K562 (cell line): ENCODE data around the gene KLF5. TPM values are rescaled to one million over a fixed set of nuclear protein-coding genes. Genes with fewer than 3 reads are reported as not detected.
"Not testable (repeated sequence)": the region's sequence is repeated elsewhere in the genome, so short reads cannot be mapped to it uniquely, and the experiment has no call there.

ENCODE experiments used
- ATAC-seq: fragments of 200-7000 bp; cut with Tn5 transposase; 3 replicates; pipeline ENCODE4 v1.9.1; 2020; ENCODE audit warnings: moderate library complexity
- BruUV-seq: library from RNA; stranded (reverse); fragments of 400-500 nt; replicated peaks from 2 replicates; lab custom pipeline; 2021; lab: Mats Ljungman, UMichigan
- CTCF ChIA-PET: fragments of 300-600 bp; formaldehyde crosslinking; extraction: SDS; loops from one replicate; lab custom pipeline; 2021; ENCODE audit warnings: low intra/inter-chr PET ratio; lab: Yijun Ruan, JAX
- POLR2A ChIA-PET: fragments of 300-600, 350-650 bp; sonication (Branson Sonifier 250); formaldehyde crosslinking; extraction: SDS; loops from one replicate; lab custom pipeline; 2021; ENCODE audit warnings: antibody characterized with exemption, inconsistent platforms; lab: Yijun Ruan, JAX
- DNase-seq, 4 experiments: peaks; one replicate each; pipeline versions ENCODE4 v3.0.0 to v3.0.0-alpha.2; 2011 to 2018; ENCODE audit warnings: low spot score in 3 of 4, mixed read lengths in 3 of 4; ENCODE audit errors: extremely low read depth in 1 of 4
- FAIRE-seq: peaks from 2 replicates; lab custom pipeline; 2011; peaks lifted over from hg19 to GRCh38; lab: Jason Lieb, UNC
- H2AFZ ChIP-seq: 2 replicates; pipeline ENCODE4 v1.6.0; 2011; ENCODE audit warnings: low read depth, low read length, control low read depth, inconsistent platforms
- H3K27ac ChIP-seq: fragments of 200-600 bp; 3 replicates; pipeline ENCODE4 v1.8.0; 2011; ENCODE audit warnings: low read depth, mild to moderate bottlenecking, control low read depth, inconsistent platforms, low read length, moderate library complexity, mixed read lengths; ENCODE audit errors: extremely low read depth
- H3K27me3 ChIP-seq, 2 experiments: fragments of 300-600 bp in 1 of 2; 2 replicates in 1 of 2; 3 replicates in 1 of 2; pipeline versions ENCODE4 v1.6.0 to v1.8.0; 2011; ENCODE audit warnings: inconsistent platforms in 2 of 2, low read length in 2 of 2, mild to moderate bottlenecking in 1 of 2, mixed read lengths in 1 of 2, moderate library complexity in 1 of 2; ENCODE audit not compliant: control insufficient read depth in 2 of 2, insufficient read depth in 2 of 2
- H3K36me3 ChIP-seq: fragments of 300-600 bp; 3 replicates; pipeline ENCODE4 v1.8.0; 2011; ENCODE audit warnings: mild to moderate bottlenecking, low read length, inconsistent platforms; ENCODE audit not compliant: control insufficient read depth, insufficient read depth
- H3K4me1 ChIP-seq, 2 experiments: fragments of 200-600 bp in 1 of 2; replicated peaks in 1 of 2; 2 replicates in 1 of 2; 3 replicates in 1 of 2; pipeline versions ENCODE4 v1.5.1 to v1.8.0; 2011; ENCODE audit warnings: inconsistent platforms in 2 of 2, low read length in 2 of 2, mild to moderate bottlenecking in 1 of 2, mixed read lengths in 1 of 2, moderate library complexity in 1 of 2; ENCODE audit not compliant: control insufficient read depth in 2 of 2, insufficient read depth in 2 of 2
- H3K4me2 ChIP-seq: 2 replicates; pipeline ENCODE4 v1.6.1; 2011; ENCODE audit warnings: low read length, control low read depth, inconsistent platforms, mixed read lengths; ENCODE audit not compliant: insufficient read depth
- H3K4me3 ChIP-seq: fragments of 200-600 bp; sonication (generic), shearing (Covaris generic); 2 replicates; pipeline ENCODE4 v1.5.1; 2016; ENCODE audit warnings: control low read depth, inconsistent platforms
- H3K79me2 ChIP-seq: fragments of 200-600 bp; 3 replicates; pipeline ENCODE4 v1.8.0; 2011; ENCODE audit warnings: low read length, inconsistent platforms; ENCODE audit not compliant: control insufficient read depth, insufficient read depth
- H3K9ac ChIP-seq, 2 experiments: 2 replicates each; pipeline versions ENCODE4 v1.6.0 to v1.6.1; 2011; ENCODE audit warnings: low read depth in 2 of 2, low read length in 2 of 2, control low read depth in 1 of 2, inconsistent platforms in 1 of 2, mild to moderate bottlenecking in 1 of 2, mixed read lengths in 1 of 2; ENCODE audit not compliant: insufficient read depth in 1 of 2
- H3K9me1 ChIP-seq: one replicate; pipeline ENCODE4 v1.6.0; 2011; ENCODE audit warnings: inconsistent platforms, mild to moderate bottlenecking, low read length, moderate library complexity; ENCODE audit not compliant: control insufficient read depth, insufficient read depth
- H3K9me3 ChIP-seq: replicated peaks from 2 replicates; pipeline ENCODE4 v1.5.1; 2011; ENCODE audit warnings: low read depth, low read length, inconsistent platforms; ENCODE audit not compliant: control insufficient read depth, insufficient read depth
- H4K20me1 ChIP-seq: replicated peaks from 2 replicates; pipeline ENCODE4 v1.6.1; 2011; ENCODE audit warnings: low read length, inconsistent platforms, mixed read lengths; ENCODE audit not compliant: control insufficient read depth, insufficient read depth
- HDAC3 ChIP-seq: fragments of 450-650 bp; IDR thresholded peaks from 2 replicates; pipeline ENCODE4 v1.6.1; 2018; ENCODE audit warnings: borderline replicate concordance, mild to moderate bottlenecking, moderate library complexity; ENCODE audit not compliant: partially characterized antibody
- HMG20A ChIP-seq: fragments of 450-650 bp; formaldehyde crosslinking; conservative IDR thresholded peaks from 2 replicates; pipeline ENCODE4 v1.4.0; 2020; ENCODE audit warnings: mild to moderate bottlenecking, mixed read lengths
- HOXB6 ChIP-seq: fragments of 250-450 bp; sonication (Bioruptor Pico); IDR thresholded peaks from 2 replicates; pipeline ENCODE4 v1.5.1; 2022; ENCODE audit warnings: mild to moderate bottlenecking, borderline replicate concordance
- NCOR1 ChIP-seq: fragments of 450-650 bp; IDR thresholded peaks from 2 replicates; pipeline ENCODE4 v1.6.1; 2016; ENCODE audit warnings: mild to moderate bottlenecking, moderate library complexity
- SAP30 ChIP-seq: fragments of 200-600 bp; sonication (generic); IDR thresholded peaks from 2 replicates; pipeline ENCODE4 v1.6.1; 2012; ENCODE audit warnings: borderline replicate concordance, low read depth, mild to moderate bottlenecking, moderate library complexity, low read length, control low read depth, inconsistent platforms; ENCODE audit not compliant: insufficient read depth, poor library complexity, severe bottlenecking
- WGBS: fragments of 100-300 bp; shearing (Covaris generic); methylation state at CpG from one replicate; pipeline ENCODE4 v1.1.6; 2016; ENCODE audit warnings: low coverage, mixed read lengths; ENCODE audit not compliant: insufficient coverage; ENCODE audit errors: missing lambda C conversion rate; 5-methylcytosine and 5-hydroxymethylcytosine counted together
- in situ Hi-C: fragments of 300-500 bp; cut with MboI; formaldehyde crosslinking; loops from 4 replicates; pipeline ENCODE4 v1.15.0; 2018; ENCODE audit warnings: inconsistent platforms, mixed read lengths
- intact Hi-C: fragments of 100-400 bp; cut with micrococcal nuclease; formaldehyde crosslinking; loops from 2 replicates; pipeline ENCODE4 v1.14.2; 2022
- polyA plus RNA-seq, 8 experiments: library from polyadenylated mRNA; depleted of rRNA in 4 of 8; stranded (reverse) in 5 of 8; unstranded in 3 of 8; fragments of >200 nt; fragmentation: Nextera tagmentation in 2 of 8; fragmentation: Illumina TruSeq in 1 of 8; extraction: Ambion mirVana in 2 of 8; extraction: Trizol in 1 of 8; gene quantifications; 2 replicates each; pipeline versions ENCODE4 v1.2.1 to v1.2.3, GENCODE V29; 2011 to 2014; ENCODE audit warnings: inconsistent platforms in 1 of 8, missing spikeins in 1 of 8
- total RNA-seq, 7 experiments: library from RNA; depleted of rRNA in 6 of 7; stranded (reverse); fragments of >200 nt in 6 of 7; fragmentation: Illumina TruSeq in 2 of 7; extraction: Trizol in 2 of 7; gene quantifications; 2 replicates each; pipeline versions ENCODE4 v1.2.1 to v1.2.3, GENCODE V29; 2011 to 2021; ENCODE audit warnings: low replicate concordance in 1 of 7
- TF ChIP-seq, protein P1 (sequence below): IDR thresholded peaks from 3 replicates; pipeline ENCODE4 v1.6.1; 2011; ENCODE audit warnings: borderline replicate concordance, mild to moderate bottlenecking; ENCODE audit not compliant: insufficient read length, insufficient read depth
- TF ChIP-seq, protein P2 (sequence below): sonication (generic); formaldehyde crosslinking; IDR thresholded peaks from 2 replicates; pipeline ENCODE4 v1.8.1; 2023; ENCODE audit warnings: mild to moderate bottlenecking, missing genetic modification reagents
- TF ChIP-seq, protein P3 (sequence below): fragments of 150-350 bp; conservative IDR thresholded peaks from 2 replicates; pipeline ENCODE4 v1.6.1; 2014; ENCODE audit warnings: low read length

The KLF5 gene
- total and polyA plus RNA-seq, 9 of the 15 experiments (the other 6 are each of a cell fraction or from before 2014, with no cell fraction given), result 0.17 to 1.0 (median 0.36) TPM

DNA sequence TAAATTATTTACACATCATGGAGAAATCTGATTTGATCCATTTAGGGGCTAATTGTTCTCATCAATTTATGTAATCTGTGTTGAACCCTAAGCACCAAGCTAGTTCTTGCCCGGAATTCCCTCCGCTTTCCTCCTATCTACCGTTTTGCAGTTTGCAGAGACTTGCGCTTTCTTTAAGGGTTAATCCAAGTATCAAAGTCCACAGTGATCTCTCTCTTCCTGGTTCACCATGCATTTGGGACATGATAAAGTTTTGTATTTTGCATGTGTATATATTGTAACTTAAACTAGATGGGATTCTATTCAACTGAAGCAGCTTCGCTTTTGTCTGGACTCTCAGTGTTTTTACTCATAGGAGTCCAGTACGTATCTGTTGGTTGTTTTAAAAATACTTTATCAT lies 13.8 kb upstream of the KLF5 start:
- 3% methylated on average over 6 of the region's 6 CpGs for WGBS
- Histone ChIP-seq H3K4me2 (no peak overlapping the region), H3K9ac (no peak overlapping the region), H3K4me1 (no peaks in the 10 kb centered on the region), H3K9me3 (no peaks in the 10 kb centered on the region), H3K36me3 (no peaks in the 10 kb centered on the region), H3K27me3 (no peaks in the 10 kb centered on the region), H4K20me1 (no peaks in the 10 kb centered on the region), H3K27ac (no peak overlapping the region), H3K4me3 (no peak overlapping the region), H2AFZ (no peak overlapping the region), H3K79me2 (no peaks in the 10 kb centered on the region), H3K9me1 (no peaks in the 10 kb centered on the region)
- intact Hi-C loops (no loop called here), in situ Hi-C loops (no loop called here)
- no peak for DNase-seq
- ChIA-PET CTCF (no interaction called here), POLR2A (no interaction called here)
- TF ChIP-seq HOXB6 (no peak), HDAC3 (no peak), NCOR1 (no peak), SAP30 (no peak), HMG20A (CRISPR knock-in tag) (no peak)
- TF ChIP-seq, protein P1, sequence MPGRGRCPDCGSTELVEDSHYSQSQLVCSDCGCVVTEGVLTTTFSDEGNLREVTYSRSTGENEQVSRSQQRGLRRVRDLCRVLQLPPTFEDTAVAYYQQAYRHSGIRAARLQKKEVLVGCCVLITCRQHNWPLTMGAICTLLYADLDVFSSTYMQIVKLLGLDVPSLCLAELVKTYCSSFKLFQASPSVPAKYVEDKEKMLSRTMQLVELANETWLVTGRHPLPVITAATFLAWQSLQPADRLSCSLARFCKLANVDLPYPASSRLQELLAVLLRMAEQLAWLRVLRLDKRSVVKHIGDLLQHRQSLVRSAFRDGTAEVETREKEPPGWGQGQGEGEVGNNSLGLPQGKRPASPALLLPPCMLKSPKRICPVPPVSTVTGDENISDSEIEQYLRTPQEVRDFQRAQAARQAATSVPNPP, result no peak
- TF ChIP-seq, protein P2, sequence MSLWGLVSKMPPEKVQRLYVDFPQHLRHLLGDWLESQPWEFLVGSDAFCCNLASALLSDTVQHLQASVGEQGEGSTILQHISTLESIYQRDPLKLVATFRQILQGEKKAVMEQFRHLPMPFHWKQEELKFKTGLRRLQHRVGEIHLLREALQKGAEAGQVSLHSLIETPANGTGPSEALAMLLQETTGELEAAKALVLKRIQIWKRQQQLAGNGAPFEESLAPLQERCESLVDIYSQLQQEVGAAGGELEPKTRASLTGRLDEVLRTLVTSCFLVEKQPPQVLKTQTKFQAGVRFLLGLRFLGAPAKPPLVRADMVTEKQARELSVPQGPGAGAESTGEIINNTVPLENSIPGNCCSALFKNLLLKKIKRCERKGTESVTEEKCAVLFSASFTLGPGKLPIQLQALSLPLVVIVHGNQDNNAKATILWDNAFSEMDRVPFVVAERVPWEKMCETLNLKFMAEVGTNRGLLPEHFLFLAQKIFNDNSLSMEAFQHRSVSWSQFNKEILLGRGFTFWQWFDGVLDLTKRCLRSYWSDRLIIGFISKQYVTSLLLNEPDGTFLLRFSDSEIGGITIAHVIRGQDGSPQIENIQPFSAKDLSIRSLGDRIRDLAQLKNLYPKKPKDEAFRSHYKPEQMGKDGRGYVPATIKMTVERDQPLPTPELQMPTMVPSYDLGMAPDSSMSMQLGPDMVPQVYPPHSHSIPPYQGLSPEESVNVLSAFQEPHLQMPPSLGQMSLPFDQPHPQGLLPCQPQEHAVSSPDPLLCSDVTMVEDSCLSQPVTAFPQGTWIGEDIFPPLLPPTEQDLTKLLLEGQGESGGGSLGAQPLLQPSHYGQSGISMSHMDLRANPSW (CRISPR knock-in tag), result no peak
- TF ChIP-seq, protein P3, sequence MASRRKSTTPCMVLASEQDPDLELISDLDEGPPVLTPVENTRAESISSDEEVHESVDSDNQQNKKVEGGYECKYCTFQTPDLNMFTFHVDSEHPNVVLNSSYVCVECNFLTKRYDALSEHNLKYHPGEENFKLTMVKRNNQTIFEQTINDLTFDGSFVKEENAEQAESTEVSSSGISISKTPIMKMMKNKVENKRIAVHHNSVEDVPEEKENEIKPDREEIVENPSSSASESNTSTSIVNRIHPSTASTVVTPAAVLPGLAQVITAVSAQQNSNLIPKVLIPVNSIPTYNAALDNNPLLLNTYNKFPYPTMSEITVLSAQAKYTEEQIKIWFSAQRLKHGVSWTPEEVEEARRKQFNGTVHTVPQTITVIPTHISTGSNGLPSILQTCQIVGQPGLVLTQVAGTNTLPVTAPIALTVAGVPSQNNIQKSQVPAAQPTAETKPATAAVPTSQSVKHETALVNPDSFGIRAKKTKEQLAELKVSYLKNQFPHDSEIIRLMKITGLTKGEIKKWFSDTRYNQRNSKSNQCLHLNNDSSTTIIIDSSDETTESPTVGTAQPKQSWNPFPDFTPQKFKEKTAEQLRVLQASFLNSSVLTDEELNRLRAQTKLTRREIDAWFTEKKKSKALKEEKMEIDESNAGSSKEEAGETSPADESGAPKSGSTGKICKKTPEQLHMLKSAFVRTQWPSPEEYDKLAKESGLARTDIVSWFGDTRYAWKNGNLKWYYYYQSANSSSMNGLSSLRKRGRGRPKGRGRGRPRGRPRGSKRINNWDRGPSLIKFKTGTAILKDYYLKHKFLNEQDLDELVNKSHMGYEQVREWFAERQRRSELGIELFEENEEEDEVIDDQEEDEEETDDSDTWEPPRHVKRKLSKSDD, result no peak
- no TSS peak for BruUV-seq
- no peak for FAIRE-seq
- no peak for ATAC-seq

DNA sequence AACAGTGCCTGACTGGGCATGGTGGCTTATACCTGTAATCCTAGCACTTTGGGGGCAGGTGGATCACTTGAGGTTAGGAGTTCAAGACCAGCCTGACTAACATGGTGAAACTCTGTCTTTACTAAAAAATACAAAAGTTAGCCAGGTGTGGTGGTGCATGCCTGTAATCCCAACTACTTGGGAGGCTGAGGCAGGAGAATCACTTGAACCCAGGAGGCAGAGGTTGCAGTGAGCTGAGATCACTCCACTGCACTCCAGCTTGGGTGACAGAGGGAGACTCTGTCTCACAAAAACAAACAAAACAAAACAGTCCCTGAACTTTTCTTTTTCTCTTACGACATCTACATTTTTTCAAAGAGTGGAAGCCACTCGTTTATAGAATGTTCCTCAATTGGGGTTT lies 10.2 kb upstream of the KLF5 start:
- in situ Hi-C loops, ATAC-seq, H3K4me3 ChIP-seq, H3K79me2 ChIP-seq, H2AFZ ChIP-seq, H4K20me1 ChIP-seq, CTCF ChIA-PET, FAIRE-seq, POLR2A ChIA-PET, H3K27me3 ChIP-seq, H3K9me1 ChIP-seq, H3K27ac ChIP-seq, intact Hi-C loops, H3K4me1 ChIP-seq, H3K4me2 ChIP-seq, H3K36me3 ChIP-seq, H3K9me3 ChIP-seq, BruUV-seq, DNase-seq, H3K9ac ChIP-seq: not testable (repeated sequence)
- WGBS, result 0% methylated on average over 2 of the region's 2 CpGs
